ENCODE data around the gene RPH3AL.

RPH3AL gene

DNA sequence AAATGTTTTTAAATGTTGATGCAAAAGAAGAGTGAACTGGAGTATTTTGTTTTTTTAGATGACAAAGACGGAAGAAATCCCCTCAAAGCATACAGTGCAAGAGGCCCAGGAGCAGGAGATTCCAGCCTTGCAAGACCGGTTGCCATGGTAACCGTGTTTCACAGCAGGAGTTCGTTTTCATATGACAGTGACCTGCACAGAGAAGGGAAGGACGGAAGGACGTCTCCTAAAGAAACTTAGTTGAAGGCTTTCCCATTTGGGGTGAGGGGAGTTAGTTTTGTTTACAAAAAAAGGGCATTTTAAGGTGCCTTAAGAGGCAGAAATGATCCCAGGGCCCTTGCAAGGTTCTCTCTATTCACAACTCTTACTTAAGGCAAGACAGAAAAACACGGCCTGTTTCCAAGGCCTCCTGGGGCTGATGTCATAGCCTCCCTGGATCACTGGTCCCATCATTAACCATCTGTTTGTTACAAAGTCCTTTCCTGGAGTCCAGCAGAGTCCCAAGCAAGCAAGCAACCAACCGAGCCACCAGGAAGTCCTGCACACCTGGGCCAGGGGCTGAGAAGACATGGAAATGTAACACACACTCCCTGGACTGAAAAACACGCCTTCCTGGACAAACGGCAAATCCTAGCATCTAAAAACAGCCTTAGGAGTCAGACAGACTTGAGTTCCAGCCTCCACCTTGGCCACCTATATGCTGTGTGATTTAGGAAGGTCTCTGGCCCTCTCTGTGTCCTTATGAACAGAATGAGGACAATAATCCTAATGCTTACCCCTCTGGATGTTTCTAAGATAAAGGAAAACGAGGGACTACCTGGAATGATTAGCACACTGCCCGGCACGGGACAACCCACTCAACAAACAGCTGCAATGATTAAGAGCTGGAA, 30.3 kb upstream of the RPH3AL start:
- H3K4ac ChIP-seq (ENCODE audit: low read depth, low read length): no peak overlapping the region
- H2BK120ac ChIP-seq (ENCODE audit: low read depth, low read length): no peak overlapping the region
- no CpG with 5 or more reads among the region's 13 CpGs for WGBS (ENCODE audit: extremely low coverage, insufficient coverage, low lambda C conversion rate)
- H3K27me3 ChIP-seq (ENCODE audit: insufficient read depth, low read length, poor library complexity): peaks cover 6% of the 10 kb centered on the region
- H3K9ac ChIP-seq (ENCODE audit: low read length): no peak overlapping the region
- no peaks in the 10 kb centered on the region for H3K79me2 ChIP-seq (ENCODE audit: control insufficient read depth, insufficient read depth, low read length)
- no peaks in the 10 kb centered on the region for H3K36me3 ChIP-seq (ENCODE audit: control insufficient read depth, insufficient read depth, low read length)
- H3K79me1 ChIP-seq (ENCODE audit: low read length): no peaks in the 10 kb centered on the region
- H2BK5ac ChIP-seq (ENCODE audit: low read length): no peak overlapping the region
- H3K4me1 ChIP-seq (ENCODE audit: control insufficient read depth, low read depth, low read length): no peaks in the 10 kb centered on the region
- no peak overlapping the region for H3K4me2 ChIP-seq (ENCODE audit: low read length)
- no peak overlapping the region for H3K18ac ChIP-seq (ENCODE audit: low read length)
- no peak overlapping the region for H4K8ac ChIP-seq (ENCODE audit: low read depth, low read length)
- H3K56ac ChIP-seq (ENCODE audit: low read length): no peak overlapping the region
- no peak overlapping the region for H3K27ac ChIP-seq (ENCODE audit: low read depth, low read length)
- no peak overlapping the region for H2BK15ac ChIP-seq (replicated peaks; ENCODE audit: low read depth)
- no peak overlapping the region for H3K4me3 ChIP-seq (ENCODE audit: low read length)
- H4K5ac ChIP-seq (ENCODE audit: low read length): no peak overlapping the region
- peak; percentile 85 for DNase-seq
- H2AK5ac ChIP-seq (ENCODE audit: low read length): no peak overlapping the region
- H3K23ac ChIP-seq (ENCODE audit: low read length): no peak overlapping the region

DNA sequence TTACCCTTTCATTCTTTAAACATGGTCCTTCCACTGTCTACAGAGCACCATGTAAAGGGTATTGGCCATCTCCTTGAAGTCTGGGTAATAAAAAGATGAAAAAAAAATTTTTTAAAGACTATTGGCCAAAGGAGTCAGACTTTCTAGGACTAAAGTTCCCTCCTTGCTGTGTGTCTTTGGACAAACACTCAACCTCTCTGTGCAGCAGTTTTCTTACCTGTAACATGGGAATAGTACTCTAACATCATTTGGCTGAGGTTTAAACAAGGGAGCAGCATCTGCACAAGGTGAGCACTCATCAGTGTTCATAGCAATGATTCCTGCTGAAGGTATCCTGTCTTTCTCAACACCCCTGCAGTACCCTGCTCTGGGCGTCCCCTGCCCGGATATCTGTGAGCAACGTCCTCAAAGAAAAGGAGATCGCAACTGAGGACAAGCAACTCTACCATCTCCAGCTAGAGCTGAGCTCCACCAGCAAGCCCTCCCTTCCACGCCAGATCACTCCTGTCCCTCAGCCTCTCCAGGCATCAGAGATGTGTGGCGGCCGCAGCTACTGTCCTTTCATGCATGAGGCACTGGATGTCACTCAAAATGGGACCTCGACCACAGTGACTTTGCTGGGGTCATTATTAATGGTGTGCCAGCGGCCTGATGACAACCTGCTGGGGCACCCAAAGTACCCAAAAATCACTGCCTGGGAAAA, 29.5 kb upstream of the RPH3AL start:
- H3K79me2 ChIP-seq (ENCODE audit: control insufficient read depth, insufficient read depth, low read length): no peaks in the 10 kb centered on the region
- H3K4ac ChIP-seq (ENCODE audit: low read depth, low read length): no peak overlapping the region
- H3K27me3 ChIP-seq (ENCODE audit: insufficient read depth, low read length, poor library complexity): peaks cover 6% of the 10 kb centered on the region
- no CpG with 5 or more reads among the region's 9 CpGs for WGBS (ENCODE audit: extremely low coverage, insufficient coverage, low lambda C conversion rate)
- H3K9ac ChIP-seq (ENCODE audit: low read length): no peak overlapping the region
- H3K27ac ChIP-seq (ENCODE audit: low read depth, low read length): no peak overlapping the region
- DNase-seq: no peak
- H2BK5ac ChIP-seq (ENCODE audit: low read length): no peak overlapping the region
- no peaks in the 10 kb centered on the region for H3K4me1 ChIP-seq (ENCODE audit: control insufficient read depth, low read depth, low read length)
- no peak overlapping the region for H3K4me3 ChIP-seq (ENCODE audit: low read length)
- no peaks in the 10 kb centered on the region for H3K36me3 ChIP-seq (ENCODE audit: control insufficient read depth, insufficient read depth, low read length)
- H2BK15ac ChIP-seq (replicated peaks; ENCODE audit: low read depth): no peak overlapping the region
- H3K79me1 ChIP-seq (ENCODE audit: low read length): no peaks in the 10 kb centered on the region
- H3K23ac ChIP-seq (ENCODE audit: low read length): no peak overlapping the region
- H4K5ac ChIP-seq (ENCODE audit: low read length): no peak overlapping the region
- H3K56ac ChIP-seq (ENCODE audit: low read length): no peak overlapping the region
- no peak overlapping the region for H2AK5ac ChIP-seq (ENCODE audit: low read length)
- no peak overlapping the region for H4K8ac ChIP-seq (ENCODE audit: low read depth, low read length)
- no peak overlapping the region for H2BK120ac ChIP-seq (ENCODE audit: low read depth, low read length)
- H3K18ac ChIP-seq (ENCODE audit: low read length): no peak overlapping the region
- H3K4me2 ChIP-seq (ENCODE audit: low read length): no peak overlapping the region

DNA sequence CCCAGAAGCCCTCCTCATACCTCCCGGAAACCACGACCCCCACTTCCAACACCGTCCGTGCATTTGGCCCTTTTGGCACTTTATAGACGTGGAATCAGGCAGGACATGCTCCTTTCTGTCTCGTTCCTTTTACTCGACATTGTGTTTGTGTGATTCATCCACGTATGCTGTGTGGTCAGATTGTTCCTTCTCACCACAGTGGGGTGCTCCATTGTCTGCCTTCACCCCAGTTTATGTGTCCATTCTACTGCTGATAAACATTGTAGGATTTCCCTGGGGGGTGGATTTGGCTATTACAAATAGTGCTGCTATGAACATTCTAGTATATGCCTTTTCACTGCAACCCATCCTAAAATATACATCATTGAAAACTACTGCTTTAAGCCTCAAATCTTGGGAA, 28.9 kb upstream of the RPH3AL start:
- no peak overlapping the region for H3K4me3 ChIP-seq (ENCODE audit: low read length)
- no peaks in the 10 kb centered on the region for H3K36me3 ChIP-seq (ENCODE audit: control insufficient read depth, insufficient read depth, low read length)
- H3K27me3 ChIP-seq (ENCODE audit: insufficient read depth, low read length, poor library complexity): peaks cover 6% of the 10 kb centered on the region
- H4K5ac ChIP-seq (ENCODE audit: low read length): no peak overlapping the region
- no peak overlapping the region for H3K4me2 ChIP-seq (ENCODE audit: low read length)
- H3K4ac ChIP-seq (ENCODE audit: low read depth, low read length): no peak overlapping the region
- H3K79me1 ChIP-seq (ENCODE audit: low read length): no peaks in the 10 kb centered on the region
- H3K4me1 ChIP-seq (ENCODE audit: control insufficient read depth, low read depth, low read length): no peaks in the 10 kb centered on the region
- no peak overlapping the region for H3K23ac ChIP-seq (ENCODE audit: low read length)
- H2BK15ac ChIP-seq (replicated peaks; ENCODE audit: low read depth): no peak overlapping the region
- no peak overlapping the region for H3K9ac ChIP-seq (ENCODE audit: low read length)
- H3K18ac ChIP-seq (ENCODE audit: low read length): no peak overlapping the region
- H2BK120ac ChIP-seq (ENCODE audit: low read depth, low read length): no peak overlapping the region
- no peak overlapping the region for H2BK5ac ChIP-seq (ENCODE audit: low read length)
- H3K79me2 ChIP-seq (ENCODE audit: control insufficient read depth, insufficient read depth, low read length): no peaks in the 10 kb centered on the region
- WGBS (ENCODE audit: extremely low coverage, insufficient coverage, low lambda C conversion rate): no CpG with 5 or more reads among the region's 8 CpGs
- no peak overlapping the region for H4K8ac ChIP-seq (ENCODE audit: low read depth, low read length)
- no peak overlapping the region for H2AK5ac ChIP-seq (ENCODE audit: low read length)
- no peak overlapping the region for H3K27ac ChIP-seq (ENCODE audit: low read depth, low read length)
- H3K56ac ChIP-seq (ENCODE audit: low read length): no peak overlapping the region
- DNase-seq: no peak

DNA sequence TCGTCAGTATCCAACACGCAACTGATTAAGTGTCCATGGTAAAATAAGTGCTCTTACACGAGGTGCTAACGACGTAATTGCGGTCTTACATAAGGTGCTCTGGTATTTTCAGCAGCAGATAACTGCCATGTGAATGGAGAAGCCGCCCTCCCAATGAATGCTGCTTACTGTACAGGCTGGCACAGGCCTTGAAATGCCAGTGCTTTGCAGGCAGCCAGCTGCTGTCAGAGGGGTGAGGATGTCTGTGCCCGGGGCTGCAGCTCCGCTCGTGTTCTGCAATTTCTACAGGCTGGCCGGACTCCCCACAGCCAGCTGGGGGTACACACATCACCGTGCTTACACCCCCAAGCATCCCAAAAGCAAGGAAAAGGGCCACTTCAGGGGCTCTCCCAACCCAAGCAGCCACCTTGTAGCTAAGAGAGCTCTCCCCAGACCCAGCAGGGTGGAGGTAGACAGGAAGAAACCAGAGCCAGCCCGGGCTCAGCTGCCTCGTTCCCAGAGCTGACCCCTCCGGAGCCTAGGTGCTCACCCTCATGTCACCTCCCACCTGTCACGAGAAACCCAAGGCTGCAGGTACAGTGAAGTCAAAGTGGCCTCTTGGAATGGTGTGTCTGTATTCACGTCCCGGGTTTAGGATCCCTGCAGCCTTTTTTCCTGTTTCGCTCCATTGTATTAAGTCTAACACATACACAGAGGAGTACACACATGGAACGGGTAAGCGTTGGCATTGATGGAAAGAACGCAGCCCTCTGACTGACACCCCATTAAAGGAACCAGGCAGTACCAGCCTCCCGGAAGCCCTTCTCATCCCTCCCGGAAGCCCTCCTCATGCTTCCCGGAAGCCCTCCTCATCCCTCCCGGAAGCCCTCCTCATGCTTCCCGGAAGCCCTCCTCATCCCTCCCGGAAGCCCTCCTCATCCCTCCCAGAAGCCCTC, 27.2 kb upstream of the RPH3AL start:
- H3K27ac ChIP-seq (ENCODE audit: low read depth, low read length): no peak overlapping the region
- H3K4me1 ChIP-seq (ENCODE audit: control insufficient read depth, low read depth, low read length): no peaks in the 10 kb centered on the region
- H2BK5ac ChIP-seq (ENCODE audit: low read length): no peak overlapping the region
- peaks cover 3% of the 10 kb centered on the region for H3K27me3 ChIP-seq (ENCODE audit: insufficient read depth, low read length, poor library complexity)
- DNase-seq: no peak
- no peak overlapping the region for H2BK120ac ChIP-seq (ENCODE audit: low read depth, low read length)
- H3K4me2 ChIP-seq (ENCODE audit: low read length): no peak overlapping the region
- H3K36me3 ChIP-seq (ENCODE audit: control insufficient read depth, insufficient read depth, low read length): no peaks in the 10 kb centered on the region
- no peak overlapping the region for H2BK15ac ChIP-seq (replicated peaks; ENCODE audit: low read depth)
- H2AK5ac ChIP-seq (ENCODE audit: low read length): no peak overlapping the region
- no peaks in the 10 kb centered on the region for H3K79me2 ChIP-seq (ENCODE audit: control insufficient read depth, insufficient read depth, low read length)
- H3K56ac ChIP-seq (ENCODE audit: low read length): no peak overlapping the region
- no peak overlapping the region for H3K4ac ChIP-seq (ENCODE audit: low read depth, low read length)
- H3K4me3 ChIP-seq (ENCODE audit: low read length): no peak overlapping the region
- no peaks in the 10 kb centered on the region for H3K79me1 ChIP-seq (ENCODE audit: low read length)
- H3K18ac ChIP-seq (ENCODE audit: low read length): no peak overlapping the region
- no peak overlapping the region for H4K8ac ChIP-seq (ENCODE audit: low read depth, low read length)
- no peak overlapping the region for H3K23ac ChIP-seq (ENCODE audit: low read length)
- H3K9ac ChIP-seq (ENCODE audit: low read length): no peak overlapping the region
- no CpG with 5 or more reads among the region's 28 CpGs for WGBS (ENCODE audit: extremely low coverage, insufficient coverage, low lambda C conversion rate)
- no peak overlapping the region for H4K5ac ChIP-seq (ENCODE audit: low read length)

DNA sequence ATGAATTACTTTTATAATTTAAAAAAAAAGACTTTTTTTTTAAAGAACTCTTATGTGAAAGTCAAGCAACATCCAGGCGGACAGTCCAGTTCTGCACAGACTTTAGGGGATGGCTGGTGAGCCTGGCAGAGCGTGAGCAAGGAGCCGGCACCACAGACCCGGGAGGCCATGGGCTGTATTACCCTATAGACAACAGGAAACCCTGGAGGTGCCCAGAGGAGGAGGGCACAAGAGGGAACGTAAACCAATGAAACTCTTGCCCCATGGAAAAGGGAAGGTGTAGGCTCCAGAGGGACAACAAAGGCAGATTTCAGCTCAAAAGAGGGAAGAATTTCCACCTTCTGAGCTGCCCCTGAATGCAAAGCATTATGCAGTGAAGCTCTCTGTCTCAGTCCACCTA, 25.5 kb upstream of the RPH3AL start:
- Histone ChIP-seq H3K27ac (ENCODE audit: low read depth, low read length) (no peak overlapping the region), H3K27me3 (ENCODE audit: insufficient read depth, low read length, poor library complexity) (no peaks in the 10 kb centered on the region), H2AK5ac (ENCODE audit: low read length) (no peak overlapping the region), H3K79me1 (ENCODE audit: low read length) (no peaks in the 10 kb centered on the region), H3K23ac (ENCODE audit: low read length) (no peak overlapping the region), H4K5ac (ENCODE audit: low read length) (no peak overlapping the region), H3K36me3 (ENCODE audit: control insufficient read depth, insufficient read depth, low read length) (no peaks in the 10 kb centered on the region), H3K56ac (ENCODE audit: low read length) (no peak overlapping the region), H3K9ac (ENCODE audit: low read length) (no peak overlapping the region), H3K79me2 (ENCODE audit: control insufficient read depth, insufficient read depth, low read length) (no peaks in the 10 kb centered on the region), H3K18ac (ENCODE audit: low read length) (no peak overlapping the region), H3K4me2 (ENCODE audit: low read length) (no peak overlapping the region), H4K8ac (ENCODE audit: low read depth, low read length) (no peak overlapping the region), H2BK5ac (ENCODE audit: low read length) (no peak overlapping the region), H2BK15ac (replicated peaks; ENCODE audit: low read depth) (no peak overlapping the region), H3K4ac (ENCODE audit: low read depth, low read length) (no peak overlapping the region), H2BK120ac (ENCODE audit: low read depth, low read length) (no peak overlapping the region), H3K4me3 (ENCODE audit: low read length) (no peak overlapping the region), H3K4me1 (ENCODE audit: control insufficient read depth, low read depth, low read length) (no peaks in the 10 kb centered on the region)
- WGBS (ENCODE audit: extremely low coverage, insufficient coverage, low lambda C conversion rate): no CpG with 5 or more reads among the region's 5 CpGs
- peak; percentile 23 for DNase-seq
